Epithelial cell of alveolus of lung (primary cell): Measurements from ENCODE around the gene TMEM207. TPM values are rescaled to one million over a fixed set of nuclear protein-coding genes. Genes with fewer than 3 reads are reported as not detected.

ENCODE experiments used
- total RNA-seq: library from RNA; depleted of rRNA; stranded (reverse); fragments of >200 nt; gene quantifications from 2 replicates; pipeline ENCODE4 v1.2.1, GENCODE V29; 2015

TMEM207 gene
- total RNA-seq, result not detected in 2 replicates

DNA sequence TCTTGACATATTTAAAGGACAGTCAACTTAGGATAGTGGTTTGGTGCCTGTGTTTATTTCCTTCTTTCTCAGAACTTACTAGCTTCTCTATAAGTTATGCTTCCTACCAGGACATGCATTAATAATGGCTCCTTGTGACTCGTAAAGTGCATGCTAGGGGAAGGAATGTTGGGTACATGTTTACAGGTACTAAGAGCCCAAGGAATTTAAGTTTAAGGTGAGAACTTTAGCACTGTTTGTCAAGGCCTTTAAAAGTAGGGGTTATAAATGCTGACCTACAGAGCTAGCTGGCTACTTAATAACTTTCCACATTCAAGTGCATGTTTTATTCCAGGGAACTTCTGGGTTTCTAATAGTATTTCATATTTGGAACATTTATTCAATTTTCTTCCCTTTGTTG, at the start of gene TMEM207:
TSS of gene TMEM207 (minus strand) at position 101 of the 400 bp plus-strand sequence. CDS start at position 9, 92 bp downstream.

DNA sequence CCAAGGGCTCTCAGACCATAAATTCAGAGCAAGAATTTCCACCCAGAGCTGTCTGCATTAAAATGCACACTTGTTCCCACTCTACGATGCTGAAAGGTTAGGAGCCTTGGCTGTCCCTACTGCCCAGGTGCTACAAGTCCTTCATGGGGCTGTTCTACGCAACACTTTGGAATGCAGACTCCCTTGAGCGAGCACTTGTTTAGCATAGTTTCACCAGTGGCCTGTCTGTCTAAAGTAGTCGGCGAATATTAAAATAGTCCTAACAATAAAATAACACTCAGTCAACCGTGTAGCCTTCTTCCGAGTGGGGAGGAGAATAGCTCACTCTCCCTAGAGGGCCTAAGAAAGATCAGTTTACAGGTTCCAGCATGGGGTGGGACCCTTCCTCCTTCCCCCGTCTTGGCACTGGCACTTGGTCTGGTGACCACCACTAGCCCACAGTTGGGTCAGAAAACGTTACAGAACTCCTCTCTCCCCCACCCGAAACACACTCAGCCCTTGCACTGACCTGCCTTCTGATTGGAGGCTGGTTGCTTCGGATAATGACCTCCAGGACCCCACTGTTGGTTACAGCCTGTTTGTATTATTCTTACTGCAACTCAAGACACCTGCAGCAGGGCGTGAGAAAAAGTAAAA, 62.0 kb downstream of the TMEM207 start, which contains the start of gene CLDN16:
TSS of gene CLDN16 (plus strand) at position 586 of the 636 bp plus-strand sequence. CDS start 167 bp downstream, outside the sequence.

Other genes with a start within 250 kb of the TMEM207 start
- 0.16 and 12.4 TPM in 2 replicates for gene CLDN1, start 127.5 kb downstream of the TMEM207 start, total RNA-seq
- gene CLDN16, start 61.7 kb downstream of the TMEM207 start, total RNA-seq, result 0.26 TPM in 1 of 2 replicates, not detected in the other
- 6.1 and 10.3 TPM in 2 replicates for gene IL1RAP, start 64.2 kb upstream of the TMEM207 start, total RNA-seq